Ectodermal cell (in vitro differentiated cells): ENCODE measurements around the gene MGST3.

Experiments used
- H3K27ac ChIP-seq: 2 replicates; pipeline ENCODE4 v1.7.0; 2013; ENCODE audit warnings: mild to moderate bottlenecking, low read depth, low read length; ENCODE audit not compliant: insufficient read depth, poor library complexity, severe bottlenecking
- H3K27me3 ChIP-seq: 2 replicates; pipeline ENCODE4 v1.7.0; 2013; ENCODE audit warnings: mild to moderate bottlenecking, low read length; ENCODE audit not compliant: insufficient read depth, control insufficient read depth, poor library complexity, severe bottlenecking
- H3K36me3 ChIP-seq: one replicate; pipeline ENCODE4 v1.7.0; 2013; ENCODE audit warnings: low read length; ENCODE audit not compliant: control insufficient read depth, insufficient read depth
- H3K4me1 ChIP-seq: one replicate; pipeline ENCODE4 v1.7.0; 2013; ENCODE audit warnings: low read length; ENCODE audit not compliant: control insufficient read depth, insufficient read depth
- H3K4me3 ChIP-seq: 2 replicates; pipeline ENCODE4 v1.7.0; 2013; ENCODE audit warnings: low read depth, low read length, control low read depth; ENCODE audit not compliant: insufficient read depth
- H3K9me3 ChIP-seq: 2 replicates; pipeline ENCODE4 v1.7.0; 2013; ENCODE audit warnings: mild to moderate bottlenecking, low read length, moderate library complexity; ENCODE audit not compliant: control insufficient read depth
- WGBS, 2 experiments: methylation state at CpG; one replicate each; pipeline ENCODE4 v1.1.7; 2013; ENCODE audit warnings: missing lambda C conversion rate in 2 of 2; 5-methylcytosine and 5-hydroxymethylcytosine counted together

MGST3 gene

DNA sequence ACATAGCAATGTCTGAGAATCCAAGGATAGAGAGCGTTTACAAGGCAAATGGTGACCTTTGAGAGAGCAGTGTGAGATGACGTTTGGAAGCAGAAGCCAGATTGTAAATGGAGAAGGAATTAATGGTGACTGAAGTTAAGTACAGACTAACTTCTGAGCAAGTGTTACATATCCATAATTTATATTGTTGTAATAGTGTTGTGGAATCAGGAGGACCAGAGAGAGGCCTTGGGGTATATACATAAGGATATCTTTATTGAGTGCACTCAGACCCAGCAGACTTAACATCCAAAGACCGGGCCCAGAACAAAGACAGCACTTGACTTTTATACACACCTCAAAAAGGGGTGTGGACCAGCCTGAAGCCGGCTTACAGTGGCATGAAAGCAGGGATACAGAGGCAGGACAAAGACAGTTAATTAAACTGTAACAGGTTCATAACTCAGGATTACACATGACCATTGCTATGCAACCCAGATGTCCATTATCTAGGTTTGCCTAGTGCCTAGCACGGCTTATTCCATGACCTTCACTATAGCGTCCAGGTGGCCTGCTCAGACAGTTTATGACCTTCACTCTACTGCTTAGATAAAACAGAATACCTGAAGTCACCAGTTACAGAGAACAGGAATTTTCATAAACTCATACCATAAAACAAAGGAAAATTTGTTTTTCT is 2.7 kb upstream of the MGST3 start:
- Histone ChIP-seq H3K9me3 (no peaks in the 10 kb centered on the region), H3K4me1 (peaks cover 17% of the 10 kb centered on the region), H3K36me3 (no peaks in the 10 kb centered on the region), H3K27ac (no peak overlapping the region), H3K4me3 (no peak overlapping the region), H3K27me3 (peaks cover 11% of the 10 kb centered on the region)
- WGBS, 2 experiments, result 87 to 89% methylated on average over 6 of the region's 6 CpGs

GRCh38 chr1:165629151-165629550 is 1.9 kb upstream of the MGST3 start:
- WGBS, 2 experiments, result 92 to 93% methylated on average over 3 of the region's 3 CpGs
- Histone ChIP-seq H3K27ac (no peak overlapping the region), H3K36me3 (no peaks in the 10 kb centered on the region), H3K4me1 (peaks cover 17% of the 10 kb centered on the region), H3K4me3 (no peak overlapping the region), H3K9me3 (no peaks in the 10 kb centered on the region), H3K27me3 (peaks cover 11% of the 10 kb centered on the region)

GRCh38 chr1:165629848-165630628 is 996 bp upstream of the MGST3 start:
- peak overlapping the region; percentile 85 for H3K4me3 ChIP-seq
- 5 to 8% methylated on average over 20 to 26 of the region's 26 CpGs for WGBS, 2 experiments
- peak overlapping the region; percentile 82 for H3K27ac ChIP-seq
- H3K4me1 ChIP-seq, result peaks cover 20% of the 10 kb centered on the region
- H3K36me3 ChIP-seq, result no peaks in the 10 kb centered on the region
- peaks cover 11% of the 10 kb centered on the region for H3K27me3 ChIP-seq
- H3K9me3 ChIP-seq, result no peaks in the 10 kb centered on the region

DNA sequence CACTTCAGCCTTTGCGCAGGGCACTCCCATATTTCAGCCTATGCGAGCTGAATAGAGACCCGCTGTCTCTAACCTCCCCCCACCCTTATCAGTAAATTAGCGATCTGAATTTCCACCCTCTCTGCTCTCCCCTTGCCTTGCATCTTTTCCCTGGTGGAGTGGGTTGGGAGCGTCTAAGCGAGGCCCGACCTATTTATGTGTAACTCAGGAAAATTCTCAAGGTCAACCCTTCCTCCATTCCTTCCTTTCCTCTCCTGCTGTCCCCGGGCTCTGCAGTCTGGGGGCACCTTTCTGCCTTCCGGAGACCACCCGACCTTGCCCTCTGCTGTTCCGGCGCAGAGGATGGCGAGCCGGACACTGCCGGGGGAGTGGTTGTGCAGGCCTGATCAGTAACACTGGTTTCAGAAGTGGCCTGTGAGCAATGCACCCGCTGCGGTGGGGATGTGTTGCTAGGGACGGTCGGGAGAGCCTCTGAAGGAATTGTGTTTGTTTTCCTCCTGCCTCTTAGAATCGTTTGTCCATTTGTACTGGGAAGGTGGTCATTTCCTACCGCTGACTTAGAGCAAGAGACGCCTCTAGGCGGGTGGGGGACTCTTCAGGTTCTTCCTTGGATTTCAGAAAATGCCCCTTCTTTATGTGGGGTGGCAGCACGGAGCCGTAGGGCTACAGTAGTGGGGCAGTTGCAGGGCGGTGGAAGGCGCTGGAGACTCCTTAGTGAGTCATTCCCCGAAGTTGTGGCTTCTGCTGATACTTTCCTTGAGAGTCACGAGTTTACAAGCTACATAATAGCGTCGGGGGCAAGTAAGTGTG is 513 bp downstream of the MGST3 start:
- Histone ChIP-seq H3K27ac (no peak overlapping the region), H3K9me3 (no peaks in the 10 kb centered on the region), H3K4me3 (peak overlapping the region; percentile 85), H3K4me1 (peaks cover 23% of the 10 kb centered on the region), H3K36me3 (no peaks in the 10 kb centered on the region), H3K27me3 (peaks cover 11% of the 10 kb centered on the region)
- 0 to 1% methylated on average over 31 of the region's 31 CpGs for WGBS, 2 experiments

- peaks cover 11% of the 10 kb centered on the region for H3K27me3 ChIP-seq
- peaks cover 23% of the 10 kb centered on the region for H3K4me1 ChIP-seq
- whole genome bisulfite sequencing, 2 experiments, result 7 to 12% methylated on average over 5 of the region's 5 CpGs
- H3K9me3 ChIP-seq, result no peaks in the 10 kb centered on the region
- no peak overlapping the region for H3K27ac ChIP-seq
- H3K36me3 ChIP-seq, result no peaks in the 10 kb centered on the region
- peak overlapping the region; percentile 85 for H3K4me3 ChIP-seq
These were observed 1.1 kb downstream of the MGST3 start for GRCh38 chr1:165632152-165632469.

DNA sequence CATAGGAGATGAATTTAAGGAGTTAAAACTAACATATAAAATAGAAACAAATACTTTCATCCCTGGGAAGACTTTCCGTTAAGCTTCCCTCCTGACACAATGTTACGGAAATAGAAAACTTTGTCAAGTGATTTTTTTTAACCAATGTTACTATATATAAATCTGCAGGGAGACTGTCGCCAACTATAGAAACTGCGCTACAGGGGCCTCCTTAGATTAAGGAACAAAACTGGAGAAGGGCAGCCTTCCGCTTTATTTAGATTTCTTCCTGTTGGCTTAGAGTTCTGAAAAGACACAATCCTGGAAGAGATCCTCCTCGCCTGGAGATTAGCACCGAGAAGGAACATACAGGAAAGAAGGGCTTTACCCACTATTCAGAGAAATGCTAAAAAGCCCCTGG is 1.5 kb downstream of the MGST3 start:
- Histone ChIP-seq H3K36me3 (no peaks in the 10 kb centered on the region), H3K27ac (no peak overlapping the region), H3K4me1 (peaks cover 23% of the 10 kb centered on the region), H3K9me3 (no peaks in the 10 kb centered on the region), H3K4me3 (no peak overlapping the region), H3K27me3 (peaks cover 11% of the 10 kb centered on the region)
- WGBS, 2 experiments, result 50 to 58% methylated on average over 6 to 7 of the region's 7 CpGs

GRCh38 chr1:165633614-165634013 is 2.6 kb downstream of the MGST3 start:
- Histone ChIP-seq H3K4me3 (no peak overlapping the region), H3K9me3 (no peaks in the 10 kb centered on the region), H3K4me1 (peaks cover 26% of the 10 kb centered on the region), H3K27me3 (peaks cover 11% of the 10 kb centered on the region), H3K36me3 (no peaks in the 10 kb centered on the region), H3K27ac (no peak overlapping the region)
- WGBS, 2 experiments, result 73 to 78% methylated on average over 3 of the region's 3 CpGs

DNA sequence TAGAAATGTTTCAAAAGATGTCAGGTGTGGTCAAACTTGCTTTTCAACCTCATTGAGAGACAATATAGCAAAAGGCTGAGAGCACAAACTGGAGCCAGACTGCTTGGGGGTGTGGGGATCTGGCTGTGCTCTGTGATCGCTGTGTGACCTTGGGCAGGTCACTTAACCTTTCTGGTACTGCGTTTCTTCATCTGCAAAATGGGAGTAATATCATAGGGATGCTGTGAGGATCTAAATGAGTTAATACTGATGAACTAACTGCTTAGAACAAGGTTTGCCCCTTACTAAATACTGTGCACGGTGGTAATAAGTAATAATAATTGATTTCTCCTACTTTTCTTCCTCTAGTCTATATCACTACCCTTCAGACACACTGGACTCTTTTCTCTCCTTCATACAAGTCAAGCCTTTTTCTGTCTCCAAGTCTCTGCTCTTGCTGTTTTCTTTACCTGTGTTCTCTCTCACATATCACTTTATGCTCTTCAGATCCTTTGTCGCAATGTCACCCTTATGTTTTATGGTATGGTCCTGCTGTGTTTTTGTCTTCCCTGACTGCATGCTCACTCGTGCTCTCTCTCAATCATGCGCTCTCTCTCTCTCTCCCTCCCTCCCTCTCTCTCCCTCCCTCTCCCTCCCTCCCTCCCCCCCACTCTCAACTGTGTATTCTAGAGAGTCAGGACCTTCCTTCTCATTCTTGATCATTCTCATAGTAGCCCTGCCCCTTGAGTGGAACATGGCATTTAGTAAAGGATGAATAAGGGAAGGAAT is 3.3 kb downstream of the MGST3 start:
- 74 to 86% methylated on average over 3 to 4 of the region's 6 CpGs for WGBS, 2 experiments
- no peaks in the 10 kb centered on the region for H3K9me3 ChIP-seq
- H3K4me1 ChIP-seq, result peaks cover 26% of the 10 kb centered on the region
- peaks cover 7% of the 10 kb centered on the region for H3K27me3 ChIP-seq
- no peak overlapping the region for H3K27ac ChIP-seq
- H3K36me3 ChIP-seq, result no peaks in the 10 kb centered on the region
- no peak overlapping the region for H3K4me3 ChIP-seq

DNA sequence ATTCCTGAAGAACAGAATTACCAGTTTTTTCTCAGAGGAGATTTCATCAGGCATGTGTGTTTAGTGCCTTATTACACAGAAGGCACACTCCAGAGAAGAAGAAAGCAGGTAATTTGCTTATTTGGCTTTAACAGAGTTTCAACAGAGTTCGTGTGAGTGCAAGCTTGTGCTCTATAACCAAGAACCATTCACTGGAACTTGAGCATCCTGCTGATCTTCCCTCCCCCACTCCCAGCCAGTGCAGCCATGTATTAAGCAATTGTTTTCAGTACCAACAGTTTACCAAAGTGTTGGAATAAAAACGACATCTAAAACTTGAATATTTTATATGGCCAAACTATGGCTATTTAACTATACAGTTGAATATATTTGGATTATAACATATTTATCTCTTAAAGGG is 4.3 kb downstream of the MGST3 start:
- Histone ChIP-seq H3K4me1 (peaks cover 20% of the 10 kb centered on the region), H3K27ac (no peak overlapping the region), H3K4me3 (no peak overlapping the region), H3K36me3 (no peaks in the 10 kb centered on the region), H3K27me3 (no peaks in the 10 kb centered on the region), H3K9me3 (no peaks in the 10 kb centered on the region)
- 32 to 45% methylated on average over 1 to 2 of the region's 2 CpGs for WGBS, 2 experiments
